Lower lobe of right lung (tissue), 2 donors: ENCODE results near the gene ADAM8. TPM values are rescaled to one million over a fixed set of nuclear protein-coding genes. Genes with fewer than 3 reads are reported as not detected.
A peak's percentile ranks its signal among the peaks of the same experiment; 100 is the strongest.

Source experiments
- ATAC-seq, 2 donors: fragments of 200-7000 bp; cut with Tn5 transposase; one replicate each; pipeline ENCODE4 v1.9.1; 2020 to 2022; ENCODE audit warnings: mild to moderate bottlenecking in 2 of 2, moderate library complexity in 2 of 2
- DNase-seq: peaks from one replicate; pipeline ENCODE4 v3.0.0-alpha.2; 2020
- H3K27ac ChIP-seq: fragments of 200-600 bp; one replicate; pipeline ENCODE4 v1.8.0; 2022
- H3K27me3 ChIP-seq: fragments of 200-600 bp; one replicate; pipeline ENCODE4 v1.8.0; 2022; ENCODE audit warnings: low read depth
- H3K36me3 ChIP-seq: fragments of 200-600 bp; one replicate; pipeline ENCODE4 v1.8.0; 2022; ENCODE audit warnings: mild to moderate bottlenecking
- H3K4me1 ChIP-seq: fragments of 200-600 bp; one replicate; pipeline ENCODE4 v1.8.0; 2022
- H3K4me3 ChIP-seq: fragments of 200-600 bp; one replicate; pipeline ENCODE4 v1.8.0; 2022; ENCODE audit warnings: mild to moderate bottlenecking
- H3K9me3 ChIP-seq: fragments of 200-600 bp; one replicate; pipeline ENCODE4 v1.8.0; 2022
- CTCF ChIP-seq: fragments of 200-600 bp; IDR thresholded peaks from one replicate; pipeline ENCODE4 v1.8.0; 2022; ENCODE audit warnings: antibody characterized with exemption, mild to moderate bottlenecking
- intact Hi-C: fragments of 100-400 bp; cut with DNase I; formaldehyde crosslinking; loops from one replicate; pipeline ENCODE4 v1.11.0; 2022
- total RNA-seq: library from RNA; stranded (reverse); fragmentation: NEBNext Ultra II Directional; extraction: Animal tissue kit (Norgen Biotek cat#: 25700); gene quantifications from one replicate; pipeline ENCODE4 v1.2.1, GENCODE V29; 2021
- donor health status: DM: no; HTN: yes; CAD: no; lungs with severe emphysema.

Gene ADAM8
- total RNA-seq, 1 donor from 2014 or later: 18.7 TPM

GRCh38 chr10:133241501-133242205 lies 35.0 kb downstream of the ADAM8 start:
- no peak for TF ChIP-seq CTCF
- intact Hi-C loops: no loop called here
- Histone ChIP-seq H3K36me3 (no peaks in the 10 kb centered on the region), H3K4me1 (peaks cover 23% of the 10 kb centered on the region), H3K4me3 (peak overlapping the region; percentile 41), H3K27me3 (peaks cover 80% of the 10 kb centered on the region), H3K9me3 (no peaks in the 10 kb centered on the region), H3K27ac (no peak overlapping the region)
- DNase-seq: no peak
- no peak for ATAC-seq

DNA sequence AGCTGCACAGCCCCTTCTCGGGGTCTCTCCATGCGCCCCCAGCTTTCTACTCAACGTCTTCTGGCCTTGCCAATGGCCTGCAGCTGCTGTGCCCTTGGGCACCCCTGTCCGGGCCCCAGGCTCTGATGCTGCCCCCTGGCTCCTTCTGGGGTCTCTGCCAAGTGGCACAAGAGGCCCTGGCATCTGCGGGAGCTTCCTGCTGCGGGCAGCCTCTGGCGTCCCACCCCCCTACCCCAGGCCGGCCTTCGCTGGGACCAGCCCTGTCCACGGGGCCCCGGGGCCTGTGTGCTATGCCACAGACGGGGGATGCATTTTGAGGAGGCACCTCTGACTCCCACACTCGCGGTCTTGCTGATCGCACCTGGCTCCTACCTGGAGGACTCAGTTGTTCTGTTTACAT lies 36.7 kb downstream of the ADAM8 start:
- intact Hi-C loops: no loop called here
- H3K27ac ChIP-seq: no peak overlapping the region
- no peak for ATAC-seq
- H3K4me3 ChIP-seq: no peak overlapping the region
- TF ChIP-seq CTCF: no peak
- H3K4me1 ChIP-seq: peaks cover 32% of the 10 kb centered on the region
- H3K36me3 ChIP-seq: no peaks in the 10 kb centered on the region
- H3K9me3 ChIP-seq: no peaks in the 10 kb centered on the region
- DNase-seq: no peak
- peaks cover 86% of the 10 kb centered on the region for H3K27me3 ChIP-seq

- Histone ChIP-seq H3K36me3 (no peaks in the 10 kb centered on the region), H3K4me1 (peaks cover 32% of the 10 kb centered on the region), H3K27me3 (peaks cover 85% of the 10 kb centered on the region), H3K9me3 (no peaks in the 10 kb centered on the region), H3K4me3 (no peak overlapping the region), H3K27ac (no peak overlapping the region)
- no peak for DNase-seq
- ATAC-seq: no peak
- no peak for TF ChIP-seq CTCF
- intact Hi-C loops: no loop called here
Measured at GRCh38 chr10:133238466-133238804, 38.2 kb downstream of the ADAM8 start.

DNA sequence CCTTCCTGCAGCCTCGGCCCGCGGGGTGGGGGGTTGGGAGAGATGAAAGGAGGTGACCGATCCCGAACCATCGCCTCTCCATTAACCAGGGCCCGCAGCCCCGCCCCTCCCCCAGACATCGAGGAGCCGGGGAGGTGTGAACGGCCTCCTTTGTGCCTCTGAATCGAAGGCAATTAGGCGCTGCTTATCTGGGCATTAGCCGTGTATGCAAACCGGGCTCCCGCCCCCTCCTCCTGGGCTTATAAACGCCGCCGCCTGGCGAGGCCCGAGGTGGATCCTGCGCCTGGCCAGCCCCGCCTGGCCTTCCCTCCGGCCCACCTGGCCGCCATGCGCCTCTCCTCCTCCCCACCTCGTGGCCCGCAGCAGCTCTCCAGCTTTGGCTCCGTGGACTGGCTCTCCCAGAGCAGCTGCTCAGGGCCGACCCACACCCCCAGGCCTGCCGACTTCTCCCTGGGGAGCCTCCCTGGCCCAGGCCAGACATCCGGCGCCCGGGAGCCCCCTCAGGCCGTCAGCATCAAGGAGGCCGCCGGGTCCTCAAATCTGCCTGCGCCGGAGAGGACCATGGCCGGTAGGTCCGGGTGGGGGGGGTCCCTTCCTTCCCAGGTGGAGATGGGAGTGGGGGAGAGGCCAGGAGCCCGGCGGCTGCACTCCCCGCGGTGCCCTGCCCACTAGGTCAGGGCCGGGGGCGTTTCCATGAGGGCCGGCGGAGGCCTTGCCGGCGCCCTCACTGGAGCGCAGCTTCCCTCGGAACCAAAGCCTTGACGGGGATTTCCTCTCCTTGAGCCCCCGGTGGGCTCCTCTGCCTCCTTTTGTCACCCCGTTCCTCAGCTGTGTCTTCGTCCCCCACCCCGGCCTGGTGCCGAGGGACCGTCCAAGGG lies 38.8 kb downstream of the ADAM8 start, which contains the start of gene VENTX:
Gene VENTX (plus strand): TSS at position 268 of the 878 bp plus-strand sequence. CDS start 60 bp downstream, at position 328.
- no peak for TF ChIP-seq CTCF
- Histone ChIP-seq H3K4me1 (peaks cover 32% of the 10 kb centered on the region), H3K4me3 (peak within 1 kb of the TSS; percentile 45), H3K27ac (no peak within 1 kb of the TSS), H3K27me3 (peaks cover 82% of the 10 kb centered on the region), H3K36me3 (no peaks in the 10 kb centered on the region), H3K9me3 (no peaks in the 10 kb centered on the region)
- no peak for ATAC-seq
- no peak for DNase-seq
- intact Hi-C loops: no loop called here

DNA sequence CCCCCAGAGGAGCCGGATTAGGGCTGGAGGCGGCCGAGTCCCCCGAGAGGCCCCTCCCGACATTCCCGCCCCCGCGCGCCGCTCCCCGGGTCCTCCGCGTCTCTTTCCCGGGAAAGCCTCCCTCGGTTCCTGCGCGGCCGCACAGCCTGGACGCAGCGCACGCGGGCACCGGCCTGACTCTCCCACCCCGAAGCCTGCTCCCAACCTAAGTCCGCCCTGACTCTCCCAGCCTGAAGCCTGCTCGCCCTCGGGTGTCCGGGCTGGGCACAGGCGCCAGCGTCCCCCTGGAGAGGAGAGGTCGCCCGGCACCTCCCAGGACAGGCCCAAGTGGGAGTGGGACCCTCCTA lies 39.5 kb downstream of the ADAM8 start:
- no peak overlapping the region for H3K27ac ChIP-seq
- H3K4me3 ChIP-seq: peak overlapping the region; percentile 45
- intact Hi-C loops: no loop called here
- no peaks in the 10 kb centered on the region for H3K36me3 ChIP-seq
- no peak for DNase-seq
- ATAC-seq: peak in 1 of 2 donors; percentile 13
- H3K4me1 ChIP-seq: peaks cover 32% of the 10 kb centered on the region
- peaks cover 82% of the 10 kb centered on the region for H3K27me3 ChIP-seq
- TF ChIP-seq CTCF: no peak
- no peaks in the 10 kb centered on the region for H3K9me3 ChIP-seq
